Fibroblast of the aortic adventitia (primary cell): ENCODE results near the gene SDK2. TPM values are rescaled to one million over a fixed set of nuclear protein-coding genes. Genes with fewer than 3 reads are reported as not detected.

Source experiments
- DNase-seq: peaks from one replicate; pipeline ENCODE4 v3.0.0-alpha.2; 2010; ENCODE audit warnings: low read depth
- H3K4me3 ChIP-seq: 2 replicates; pipeline ENCODE4 v1.5.1; 2011; ENCODE audit warnings: low read depth, mild to moderate bottlenecking, control low read depth, low read length, moderate library complexity
- CTCF ChIP-seq: IDR thresholded peaks from 2 replicates; pipeline ENCODE4 v1.5.1; 2011; ENCODE audit warnings: mild to moderate bottlenecking, low read length, control low read depth, inconsistent platforms; ENCODE audit not compliant: insufficient read depth
- total RNA-seq: library from RNA; depleted of rRNA; stranded (reverse); fragments of >200 nt; gene quantifications from 2 replicates; pipeline ENCODE4 v1.2.3, GENCODE V29; 2012; ENCODE audit warnings: low replicate concordance

The SDK2 gene
- total RNA-seq, 1 donor = not detected

GRCh38 chr17:73595931-73596330, 48.3 kb downstream of the SDK2 start:
- H3K4me3 ChIP-seq = no peak overlapping the region
- no peak for DNase-seq
- no peak for TF ChIP-seq CTCF

- no peak for TF ChIP-seq CTCF
- no peak overlapping the region for H3K4me3 ChIP-seq
Measured at GRCh38 chr17:73595479-73595878, 48.8 kb downstream of the SDK2 start.

GRCh38 chr17:73595068-73595467, 49.2 kb downstream of the SDK2 start:
- H3K4me3 ChIP-seq = no peak overlapping the region
- DNase-seq = no peak
- no peak for TF ChIP-seq CTCF

More at GRCh38 chr17:73595479-73595878, 48.8 kb downstream of the SDK2 start:
- DNase-seq = no peak

GRCh38 chr17:73594598-73594997, 49.6 kb downstream of the SDK2 start:
- H3K4me3 ChIP-seq = no peak overlapping the region
- no peak for DNase-seq
- no peak for TF ChIP-seq CTCF

- TF ChIP-seq CTCF = no peak
- no peak for DNase-seq
- no peak overlapping the region for H3K4me3 ChIP-seq
Measured at GRCh38 chr17:73594025-73594424, 50.2 kb downstream of the SDK2 start.

- TF ChIP-seq CTCF = no peak
- H3K4me3 ChIP-seq = no peak overlapping the region
- DNase-seq = no peak
Measured at GRCh38 chr17:73593249-73593965, 50.8 kb downstream of the SDK2 start.

GRCh38 chr17:73592501-73592961, 51.7 kb downstream of the SDK2 start:
- no peak for TF ChIP-seq CTCF
- no peak overlapping the region for H3K4me3 ChIP-seq
- no peak for DNase-seq
